Left renal cortex interstitium (tissue), 4 donors: ENCODE data around the gene SLC16A4. TPM values are rescaled to one million over a fixed set of nuclear protein-coding genes. Genes with fewer than 3 reads are reported as not detected.
A peak's percentile ranks its signal among the peaks of the same experiment; 100 is the strongest.
"Not testable (repeated sequence)": the region's sequence is repeated elsewhere in the genome, so short reads cannot be mapped to it uniquely, and the experiment has no call there.

Source experiments
- DNase-seq, 4 donors: peaks; one replicate each; pipeline ENCODE4 v3.0.0-alpha.2; 2013; ENCODE audit warnings: low read depth in 4 of 4, low spot score in 2 of 4, missing footprints in 1 of 4
- polyA plus RNA-seq, 4 donors: library from polyadenylated mRNA; unstranded; fragments of 120-200 nt; gene quantifications; one replicate each; pipeline ENCODE4 v1.2.1, GENCODE V29; 2013; ENCODE audit not compliant: insufficient read length in 4 of 4

SLC16A4 gene
- polyA plus RNA-seq, 4 donors, result 59.4 to 116 (median 82.1) TPM

GRCh38 chr1:110411173-110411735 lies 20.4 kb upstream of the SLC16A4 start:
- no peak for DNase-seq

GRCh38 chr1:110409316-110409715 lies 18.5 kb upstream of the SLC16A4 start:
- no peak for DNase-seq

- DNase-seq, result no peak
Observed at GRCh38 chr1:110408488-110408887, 17.7 kb upstream of the SLC16A4 start.

GRCh38 chr1:110407260-110408210 lies 16.7 kb upstream of the SLC16A4 start, which contains the start of gene LAMTOR5:
Gene LAMTOR5, minus strand, starts transcription at chr1:110407694. Its CDS starts 74 bp downstream, at chr1:110407620.
- peak; percentile 84 to 91 (median 88) for DNase-seq

GRCh38 chr1:110406407-110406806 lies 15.6 kb upstream of the SLC16A4 start:
- DNase-seq, result not testable (repeated sequence)

- DNase-seq, result no peak
Observed at GRCh38 chr1:110404401-110404800, 13.6 kb upstream of the SLC16A4 start.

- no peak for DNase-seq
Observed at GRCh38 chr1:110403805-110404204, 13.0 kb upstream of the SLC16A4 start.

GRCh38 chr1:110396259-110396958 lies 5.6 kb upstream of the SLC16A4 start:
- DNase-seq, result not testable (repeated sequence)

GRCh38 chr1:110394493-110394820 lies 3.6 kb upstream of the SLC16A4 start:
- no peak for DNase-seq

- DNase-seq, result no peak
Observed at GRCh38 chr1:110393691-110394492, 3.1 kb upstream of the SLC16A4 start.

GRCh38 chr1:110393286-110393685 lies 2.5 kb upstream of the SLC16A4 start:
- no peak for DNase-seq

GRCh38 chr1:110390096-110390495 lies 730 bp downstream of the SLC16A4 start:
- no peak for DNase-seq

- no peak for DNase-seq
Observed at GRCh38 chr1:110387048-110387754, 3.6 kb downstream of the SLC16A4 start.

- DNase-seq, result no peak
Observed at GRCh38 chr1:110385369-110385768, 5.5 kb downstream of the SLC16A4 start.

- no peak for DNase-seq
Observed at GRCh38 chr1:110384581-110385321, 6.1 kb downstream of the SLC16A4 start.

GRCh38 chr1:110383251-110383990 lies 7.4 kb downstream of the SLC16A4 start:
- no peak for DNase-seq

- DNase-seq, result no peak
Observed at GRCh38 chr1:110380672-110381283, 10.0 kb downstream of the SLC16A4 start.

- no peak for DNase-seq
Observed at GRCh38 chr1:110375490-110375889, 15.3 kb downstream of the SLC16A4 start.
